DND-41 (cell line): ENCODE data around the gene CNTNAP5.

Source experiments
- ATAC-seq: fragments of 200-7000 bp; cut with Tn5 transposase; 3 replicates; pipeline ENCODE4 v1.9.1; 2021; ENCODE audit warnings: low read depth; ENCODE audit not compliant: insufficient read depth
- DNase-seq: peaks from one replicate; pipeline ENCODE4 v3.0.0-alpha.2; 2020
- H2AFZ ChIP-seq: 2 replicates; pipeline ENCODE4 v1.6.0; 2012; ENCODE audit warnings: low read depth, low read length
- H3K27ac ChIP-seq: 2 replicates; pipeline ENCODE4 v1.5.1; 2012; ENCODE audit warnings: low read length, inconsistent platforms
- H3K27me3 ChIP-seq: fragments of 200-600 bp; sonication (generic); 2 replicates; pipeline ENCODE4 v1.6.0; 2012; ENCODE audit warnings: low read length, mild to moderate bottlenecking, inconsistent platforms; ENCODE audit not compliant: insufficient read depth, poor library complexity
- H3K36me3 ChIP-seq: 2 replicates; pipeline ENCODE4 v1.5.1; 2012; ENCODE audit warnings: low read length, inconsistent platforms; ENCODE audit not compliant: insufficient read depth
- H3K4me1 ChIP-seq: 2 replicates; pipeline ENCODE4 v1.5.1; 2012; ENCODE audit warnings: mild to moderate bottlenecking, low read length; ENCODE audit not compliant: insufficient read depth
- H3K4me2 ChIP-seq: 2 replicates; pipeline ENCODE4 v1.6.0; 2012; ENCODE audit warnings: mild to moderate bottlenecking, moderate library complexity, low read length, inconsistent platforms; ENCODE audit not compliant: insufficient read depth
- H3K4me3 ChIP-seq, 2 experiments: fragments of 200-600 bp in 1 of 2; shearing (Covaris generic) in 1 of 2; 2 replicates each; pipeline ENCODE4 v1.5.1; 2012 to 2016; ENCODE audit warnings: inconsistent platforms in 2 of 2, low read length in 2 of 2, mild to moderate bottlenecking in 2 of 2, low read depth in 1 of 2, moderate library complexity in 1 of 2
- H3K79me2 ChIP-seq: 2 replicates; pipeline ENCODE4 v1.6.0; 2012; ENCODE audit warnings: low read length, inconsistent platforms; ENCODE audit not compliant: insufficient read depth
- H3K9ac ChIP-seq: 2 replicates; pipeline ENCODE4 v1.6.0; 2012; ENCODE audit warnings: low read depth, mild to moderate bottlenecking, inconsistent platforms, low read length, moderate library complexity
- H3K9me3 ChIP-seq: 2 replicates; pipeline ENCODE4 v1.5.1; 2012; ENCODE audit warnings: low read length, moderate library complexity, mild to moderate bottlenecking, inconsistent platforms; ENCODE audit not compliant: insufficient read depth, severe bottlenecking
- H4K20me1 ChIP-seq: 2 replicates; pipeline ENCODE4 v1.6.0; 2012; ENCODE audit warnings: low read length; ENCODE audit not compliant: insufficient read depth
- EZH2 ChIP-seq: IDR thresholded peaks from 3 replicates; pipeline ENCODE4 v1.6.1; 2012; ENCODE audit warnings: borderline replicate concordance, low read depth, mild to moderate bottlenecking, moderate library complexity, low read length, inconsistent platforms; ENCODE audit not compliant: severe bottlenecking
- TF ChIP-seq, protein P1 (sequence below): IDR thresholded peaks from 2 replicates; pipeline ENCODE4 v1.5.1; 2012; ENCODE audit warnings: borderline replicate concordance, low read length, moderate library complexity, mild to moderate bottlenecking; ENCODE audit not compliant: poor library complexity, severe bottlenecking; ENCODE audit errors: extremely low read depth

Gene CNTNAP5

GRCh38 chr2:124923097-124923496, 898.0 kb downstream of the CNTNAP5 start:
- Histone ChIP-seq H3K79me2 (no peaks in the 10 kb centered on the region), H3K4me3 (no peak overlapping the region), H4K20me1 (no peaks in the 10 kb centered on the region), H3K9ac (no peak overlapping the region), H3K36me3 (no peaks in the 10 kb centered on the region), H3K27ac (no peak overlapping the region), H2AFZ (no peak overlapping the region), H3K4me1 (no peaks in the 10 kb centered on the region), H3K9me3 (no peaks in the 10 kb centered on the region), H3K27me3 (no peaks in the 10 kb centered on the region), H3K4me2 (no peak overlapping the region)
- no peak for TF ChIP-seq EZH2
- TF ChIP-seq, protein P1, sequence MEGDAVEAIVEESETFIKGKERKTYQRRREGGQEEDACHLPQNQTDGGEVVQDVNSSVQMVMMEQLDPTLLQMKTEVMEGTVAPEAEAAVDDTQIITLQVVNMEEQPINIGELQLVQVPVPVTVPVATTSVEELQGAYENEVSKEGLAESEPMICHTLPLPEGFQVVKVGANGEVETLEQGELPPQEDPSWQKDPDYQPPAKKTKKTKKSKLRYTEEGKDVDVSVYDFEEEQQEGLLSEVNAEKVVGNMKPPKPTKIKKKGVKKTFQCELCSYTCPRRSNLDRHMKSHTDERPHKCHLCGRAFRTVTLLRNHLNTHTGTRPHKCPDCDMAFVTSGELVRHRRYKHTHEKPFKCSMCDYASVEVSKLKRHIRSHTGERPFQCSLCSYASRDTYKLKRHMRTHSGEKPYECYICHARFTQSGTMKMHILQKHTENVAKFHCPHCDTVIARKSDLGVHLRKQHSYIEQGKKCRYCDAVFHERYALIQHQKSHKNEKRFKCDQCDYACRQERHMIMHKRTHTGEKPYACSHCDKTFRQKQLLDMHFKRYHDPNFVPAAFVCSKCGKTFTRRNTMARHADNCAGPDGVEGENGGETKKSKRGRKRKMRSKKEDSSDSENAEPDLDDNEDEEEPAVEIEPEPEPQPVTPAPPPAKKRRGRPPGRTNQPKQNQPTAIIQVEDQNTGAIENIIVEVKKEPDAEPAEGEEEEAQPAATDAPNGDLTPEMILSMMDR: no peak
- DNase-seq (no peak), ATAC-seq (no peak)

DNA sequence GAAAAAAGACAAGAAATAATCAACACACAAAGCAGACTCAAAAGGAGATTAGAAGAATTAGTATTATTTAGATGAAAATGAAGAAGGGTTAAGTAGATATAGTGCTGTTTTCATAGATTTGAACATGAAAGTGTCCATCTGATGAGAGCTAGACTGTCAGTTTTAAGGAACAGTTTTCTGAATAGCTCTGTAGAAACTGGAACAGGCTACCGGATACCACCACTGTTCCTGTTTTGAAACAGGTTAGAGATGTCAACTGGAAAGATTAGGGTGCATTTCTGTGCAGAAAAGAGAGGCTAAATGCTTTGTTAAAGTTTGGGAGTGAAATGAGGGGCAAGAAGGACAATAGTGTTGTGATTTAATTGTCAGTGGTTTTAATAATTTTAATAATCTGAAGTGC, 908.8 kb downstream of the CNTNAP5 start:
- no peak overlapping the region for H3K4me3 ChIP-seq
- no peaks in the 10 kb centered on the region for H3K9me3 ChIP-seq
- no peaks in the 10 kb centered on the region for H3K79me2 ChIP-seq
- ATAC-seq (no peak), DNase-seq (no peak)
- no peaks in the 10 kb centered on the region for H4K20me1 ChIP-seq
- H3K27me3 ChIP-seq: no peaks in the 10 kb centered on the region
- H3K4me1 ChIP-seq: no peaks in the 10 kb centered on the region
- no peaks in the 10 kb centered on the region for H3K36me3 ChIP-seq
- H3K4me2 ChIP-seq: no peak overlapping the region
- no peak overlapping the region for H3K27ac ChIP-seq
- H3K9ac ChIP-seq: no peak overlapping the region
- H2AFZ ChIP-seq: no peak overlapping the region
- TF ChIP-seq, protein P1: no peak
- TF ChIP-seq EZH2: no peak

DNA sequence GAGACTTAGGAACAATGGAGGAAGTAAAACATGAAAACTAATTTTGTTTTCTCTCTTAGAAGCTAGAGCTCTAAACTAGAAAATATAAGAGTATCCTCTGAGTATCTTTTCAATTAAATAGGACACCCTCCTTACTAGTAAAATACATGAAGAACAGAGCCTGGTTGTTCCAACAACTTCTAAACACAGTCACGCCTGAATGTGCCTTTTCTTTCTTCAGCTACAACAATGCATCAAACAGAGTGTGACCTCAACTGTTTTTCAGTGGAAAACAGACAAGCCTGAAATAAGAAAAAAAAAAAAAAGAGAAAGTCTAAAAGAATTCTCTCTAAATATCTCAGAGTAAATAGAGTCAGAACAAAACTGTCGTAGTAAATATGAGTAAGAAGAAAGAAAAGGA, 928.8 kb downstream of the CNTNAP5 start:
- no peak for ATAC-seq

More for the DNA sequence above, 928.8 kb downstream of the CNTNAP5 start:
- no peak overlapping the region for H3K27ac ChIP-seq
- no peaks in the 10 kb centered on the region for H3K9me3 ChIP-seq
- no peaks in the 10 kb centered on the region for H3K36me3 ChIP-seq
- no peaks in the 10 kb centered on the region for H3K79me2 ChIP-seq
- no peaks in the 10 kb centered on the region for H4K20me1 ChIP-seq
- no peaks in the 10 kb centered on the region for H3K4me1 ChIP-seq
- H3K9ac ChIP-seq: no peak overlapping the region
- no peak overlapping the region for H3K4me2 ChIP-seq
- no peaks in the 10 kb centered on the region for H3K27me3 ChIP-seq
- TF ChIP-seq EZH2: no peak
- TF ChIP-seq, protein P1: no peak
- H3K4me3 ChIP-seq: no peak overlapping the region
- no peak overlapping the region for H2AFZ ChIP-seq
- no peak for DNase-seq
